ENCODE measurements around the gene KRTAP5-10.

KRTAP5-10 gene

DNA sequence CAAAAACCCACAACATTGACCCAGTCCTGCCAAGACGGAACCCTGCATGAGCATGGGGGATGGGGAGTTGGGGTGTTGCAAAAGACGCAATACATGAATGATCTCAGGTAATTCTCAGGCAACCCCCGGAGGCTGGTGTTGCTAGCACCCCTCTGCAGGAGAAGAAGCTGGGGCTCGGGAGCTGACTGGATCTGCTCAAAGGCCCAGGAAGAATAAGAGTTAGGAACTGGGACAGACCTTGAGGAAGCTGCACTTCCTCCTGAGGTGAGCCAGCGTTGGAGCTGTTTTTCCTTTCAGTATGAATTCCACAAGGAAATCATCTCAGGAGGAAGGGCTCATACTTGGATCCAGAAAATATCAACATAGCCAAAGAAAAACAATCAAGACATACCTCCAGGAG lies 17.2 kb upstream of the KRTAP5-10 start, which contains the start of gene KRTAP5-9:
KRTAP5-9 (plus strand) TSS at position 301 of the 400 bp plus-strand sequence. CDS start 238 bp downstream, outside the sequence.
- no peak within 1 kb of the TSS for H3K4me3 ChIP-seq (ENCODE audit: low read length)
- H3K27me3 ChIP-seq (ENCODE audit: control insufficient read depth, insufficient read depth, low read length) = no peaks in the 10 kb centered on the region
- H3K9ac ChIP-seq (ENCODE audit: low read length) = no peak within 1 kb of the TSS
- no peaks in the 10 kb centered on the region for H3K36me3 ChIP-seq (ENCODE audit: control insufficient read depth, insufficient read depth, low read length)
- no peak within 1 kb of the TSS for H3K27ac ChIP-seq (ENCODE audit: low read depth, low read length)
- H3K4me1 ChIP-seq (ENCODE audit: control insufficient read depth, insufficient read depth, low read length) = no peaks in the 10 kb centered on the region

DNA sequence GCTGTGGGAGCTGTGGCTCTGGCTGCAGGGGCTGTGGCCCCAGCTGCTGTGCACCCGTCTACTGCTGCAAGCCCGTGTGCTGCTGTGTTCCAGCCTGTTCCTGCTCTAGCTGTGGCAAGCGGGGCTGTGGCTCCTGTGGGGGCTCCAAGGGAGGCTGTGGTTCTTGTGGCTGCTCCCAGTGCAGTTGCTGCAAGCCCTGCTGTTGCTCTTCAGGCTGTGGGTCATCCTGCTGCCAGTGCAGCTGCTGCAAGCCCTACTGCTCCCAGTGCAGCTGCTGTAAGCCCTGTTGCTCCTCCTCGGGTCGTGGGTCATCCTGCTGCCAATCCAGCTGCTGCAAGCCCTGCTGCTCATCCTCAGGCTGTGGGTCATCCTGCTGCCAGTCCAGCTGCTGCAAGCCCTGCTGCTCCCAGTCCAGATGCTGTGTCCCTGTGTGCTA lies 16.6 kb upstream of the KRTAP5-10 start:
- no peaks in the 10 kb centered on the region for H3K4me1 ChIP-seq (ENCODE audit: control insufficient read depth, insufficient read depth, low read length)
- H3K9ac ChIP-seq (ENCODE audit: low read length) = no peak overlapping the region
- no peaks in the 10 kb centered on the region for H3K36me3 ChIP-seq (ENCODE audit: control insufficient read depth, insufficient read depth, low read length)
- H3K27me3 ChIP-seq (ENCODE audit: control insufficient read depth, insufficient read depth, low read length) = no peaks in the 10 kb centered on the region
- no peak overlapping the region for H3K27ac ChIP-seq (ENCODE audit: low read depth, low read length)
- H3K4me3 ChIP-seq (ENCODE audit: low read length) = no peak overlapping the region

DNA sequence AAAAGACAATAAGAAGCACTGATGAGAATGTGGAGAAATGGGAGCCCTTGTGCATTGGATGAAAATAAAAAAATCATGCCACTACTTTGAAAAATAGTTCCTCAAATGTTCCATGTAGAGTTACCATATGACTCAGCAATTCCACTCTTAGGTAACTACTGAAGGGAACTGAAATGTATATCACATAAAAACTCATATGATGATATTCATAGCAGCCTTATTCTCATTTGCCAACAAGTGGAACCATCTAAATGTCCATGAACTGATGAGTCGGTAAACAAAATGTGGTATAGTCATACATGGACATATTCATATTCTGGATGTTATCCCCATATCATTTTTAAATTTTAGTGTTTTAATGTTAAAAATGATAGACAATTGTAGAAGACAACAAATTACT lies 13.7 kb upstream of the KRTAP5-10 start:
- Histone ChIP-seq H3K4me1 (ENCODE audit: control insufficient read depth, insufficient read depth, low read length) (no peaks in the 10 kb centered on the region), H3K27ac (ENCODE audit: low read depth, low read length) (no peak overlapping the region), H3K4me3 (ENCODE audit: low read length) (no peak overlapping the region), H3K9ac (ENCODE audit: low read length) (no peak overlapping the region), H3K27me3 (ENCODE audit: control insufficient read depth, insufficient read depth, low read length) (peaks cover 4% of the 10 kb centered on the region), H3K36me3 (ENCODE audit: control insufficient read depth, insufficient read depth, low read length) (no peaks in the 10 kb centered on the region)

DNA sequence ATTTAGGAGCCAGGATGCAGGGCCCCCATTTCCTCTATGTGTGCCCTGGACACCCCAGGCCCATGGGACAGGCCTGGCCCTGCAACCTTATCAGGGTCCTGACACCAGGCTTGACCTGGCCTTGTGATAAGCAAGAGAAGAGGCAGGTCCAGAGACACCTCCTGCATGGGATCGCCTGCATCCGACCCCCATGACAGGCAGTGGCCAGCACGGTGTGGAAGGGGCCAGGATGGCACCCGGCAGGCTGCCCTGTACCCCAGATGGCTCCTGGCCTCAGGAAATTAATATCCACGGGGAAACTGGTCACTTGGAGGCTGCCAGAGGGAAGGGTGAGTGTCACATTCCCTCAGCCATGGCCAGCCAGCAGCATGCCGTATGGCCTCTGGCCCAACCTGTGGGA lies 10.4 kb upstream of the KRTAP5-10 start:
- Histone ChIP-seq H3K27me3 (ENCODE audit: control insufficient read depth, insufficient read depth, low read length) (peaks cover 4% of the 10 kb centered on the region), H3K4me1 (ENCODE audit: control insufficient read depth, insufficient read depth, low read length) (no peaks in the 10 kb centered on the region), H3K27ac (ENCODE audit: low read depth, low read length) (no peak overlapping the region), H3K36me3 (ENCODE audit: control insufficient read depth, insufficient read depth, low read length) (no peaks in the 10 kb centered on the region), H3K9ac (ENCODE audit: low read length) (no peak overlapping the region), H3K4me3 (ENCODE audit: low read length) (no peak overlapping the region)

DNA sequence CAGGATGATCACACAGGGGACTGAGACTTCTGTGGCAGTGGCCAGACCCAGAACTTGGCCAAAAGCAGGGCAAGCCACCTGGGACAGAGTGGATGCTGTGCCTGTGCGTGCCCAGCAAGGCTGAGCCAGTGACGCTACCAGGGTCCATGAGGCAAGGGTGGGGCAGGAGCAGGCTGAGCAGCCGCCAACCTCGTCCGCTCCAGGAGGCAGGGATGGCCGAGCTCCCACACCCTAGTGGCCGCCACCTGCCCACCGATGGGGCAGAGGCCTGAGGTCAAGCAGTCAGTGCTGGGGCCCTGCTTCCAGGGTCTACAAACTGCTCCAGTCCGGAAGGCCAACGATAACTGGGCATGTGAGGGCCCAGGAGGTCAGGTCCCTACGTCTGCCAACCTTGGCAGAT lies 9.9 kb upstream of the KRTAP5-10 start:
- Histone ChIP-seq H3K4me3 (ENCODE audit: low read length) (no peak overlapping the region), H3K27ac (ENCODE audit: low read depth, low read length) (no peak overlapping the region), H3K36me3 (ENCODE audit: control insufficient read depth, insufficient read depth, low read length) (no peaks in the 10 kb centered on the region), H3K27me3 (ENCODE audit: control insufficient read depth, insufficient read depth, low read length) (peaks cover 4% of the 10 kb centered on the region), H3K4me1 (ENCODE audit: control insufficient read depth, insufficient read depth, low read length) (no peaks in the 10 kb centered on the region), H3K9ac (ENCODE audit: low read length) (no peak overlapping the region)

DNA sequence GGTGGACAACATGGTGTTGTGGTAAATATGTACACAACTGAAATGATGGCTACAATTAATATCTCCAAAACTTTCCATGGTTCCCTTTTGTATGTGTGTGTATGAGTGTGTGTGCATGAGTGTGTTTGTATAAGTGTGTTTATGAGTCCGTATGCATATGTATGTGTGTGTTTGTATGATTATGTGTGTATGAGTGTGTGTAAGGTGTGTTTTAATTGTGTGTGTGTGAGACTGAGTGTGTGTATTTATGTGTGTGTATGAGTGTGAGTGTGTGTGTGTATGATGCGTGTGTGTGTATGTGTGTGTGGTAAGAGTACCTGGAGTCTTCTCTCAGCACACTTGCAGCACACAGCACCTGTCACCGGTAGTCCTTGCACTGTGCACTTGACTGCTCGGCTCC lies 9.3 kb upstream of the KRTAP5-10 start:
- Histone ChIP-seq H3K36me3 (ENCODE audit: control insufficient read depth, insufficient read depth, low read length) (no peaks in the 10 kb centered on the region), H3K4me3 (ENCODE audit: low read length) (no peak overlapping the region)

DNA sequence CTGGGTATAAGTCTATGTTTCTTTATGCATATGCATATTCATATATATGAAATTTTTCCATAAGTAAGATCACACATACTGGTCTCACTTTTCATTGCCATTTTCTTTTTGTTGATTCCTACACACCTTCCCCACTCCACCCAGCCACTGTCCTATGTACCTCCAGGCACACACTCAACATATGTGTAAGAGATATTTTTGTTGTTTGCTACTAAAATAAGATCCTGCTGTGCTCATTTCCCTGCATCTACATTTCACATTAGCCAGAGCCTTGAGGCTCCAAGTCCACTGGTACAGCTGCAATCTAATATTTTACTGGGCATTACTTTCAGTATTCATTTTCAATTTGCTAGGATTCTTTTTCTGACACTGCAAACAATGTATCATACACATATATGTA lies 8.1 kb upstream of the KRTAP5-10 start:
- no peak overlapping the region for H3K9ac ChIP-seq (ENCODE audit: low read length)
- no peak overlapping the region for H3K4me3 ChIP-seq (ENCODE audit: low read length)
- H3K36me3 ChIP-seq (ENCODE audit: control insufficient read depth, insufficient read depth, low read length) = no peaks in the 10 kb centered on the region
- H3K27ac ChIP-seq (ENCODE audit: low read depth, low read length) = no peak overlapping the region
- no peaks in the 10 kb centered on the region for H3K4me1 ChIP-seq (ENCODE audit: control insufficient read depth, insufficient read depth, low read length)
- peaks cover 4% of the 10 kb centered on the region for H3K27me3 ChIP-seq (ENCODE audit: control insufficient read depth, insufficient read depth, low read length)

More for the DNA sequence above, 9.3 kb upstream of the KRTAP5-10 start:
- H3K4me1 ChIP-seq (ENCODE audit: control insufficient read depth, insufficient read depth, low read length) = no peaks in the 10 kb centered on the region
- H3K9ac ChIP-seq (ENCODE audit: low read length) = no peak overlapping the region
- no peak overlapping the region for H3K27ac ChIP-seq (ENCODE audit: low read depth, low read length)
- H3K27me3 ChIP-seq (ENCODE audit: control insufficient read depth, insufficient read depth, low read length) = peaks cover 4% of the 10 kb centered on the region

DNA sequence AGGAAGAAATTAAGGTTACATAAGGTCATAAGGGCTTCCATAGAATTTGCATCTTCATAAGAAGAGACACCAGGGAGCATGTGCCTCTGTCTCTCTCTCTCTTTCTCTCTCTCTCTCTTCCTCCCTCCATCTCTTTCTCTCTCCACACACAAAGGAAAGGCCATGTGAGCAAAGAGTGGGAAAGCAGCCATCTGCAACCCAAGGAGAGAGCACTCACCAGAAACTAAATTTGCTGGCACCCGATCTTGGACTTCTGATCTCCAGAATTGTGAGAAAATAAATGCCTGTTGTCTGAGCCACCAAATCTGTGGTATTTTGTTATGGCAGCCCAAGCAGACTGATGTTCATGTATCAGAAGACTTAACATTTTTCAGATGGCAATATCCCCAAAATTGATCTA lies 6.4 kb upstream of the KRTAP5-10 start:
- H3K4me3 ChIP-seq (ENCODE audit: low read length) = no peak overlapping the region
- peaks cover 4% of the 10 kb centered on the region for H3K27me3 ChIP-seq (ENCODE audit: control insufficient read depth, insufficient read depth, low read length)
- no peaks in the 10 kb centered on the region for H3K4me1 ChIP-seq (ENCODE audit: control insufficient read depth, insufficient read depth, low read length)
- no peak overlapping the region for H3K9ac ChIP-seq (ENCODE audit: low read length)
- no peak overlapping the region for H3K27ac ChIP-seq (ENCODE audit: low read depth, low read length)
- no peaks in the 10 kb centered on the region for H3K36me3 ChIP-seq (ENCODE audit: control insufficient read depth, insufficient read depth, low read length)

DNA sequence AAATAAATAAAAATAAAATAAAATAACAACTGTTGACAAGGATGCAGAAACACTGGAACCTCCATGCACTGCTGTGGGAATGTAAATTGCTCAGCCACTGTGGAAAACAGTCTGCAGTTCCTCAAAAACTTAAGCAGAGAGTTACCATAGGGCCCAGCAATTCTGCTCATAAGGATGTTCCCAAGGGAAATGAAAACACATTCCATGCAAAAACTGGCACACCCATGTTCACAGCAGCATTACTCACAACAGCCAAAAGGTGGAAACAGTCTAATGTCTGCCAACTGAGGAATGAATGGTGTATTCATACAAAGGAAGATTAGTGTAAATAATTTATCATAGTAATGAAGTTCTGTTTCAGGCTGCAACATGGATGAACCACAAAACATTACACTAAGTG lies 3.2 kb upstream of the KRTAP5-10 start:
- Histone ChIP-seq H3K27me3 (ENCODE audit: control insufficient read depth, insufficient read depth, low read length) (no peaks in the 10 kb centered on the region), H3K36me3 (ENCODE audit: control insufficient read depth, insufficient read depth, low read length) (no peaks in the 10 kb centered on the region), H3K27ac (ENCODE audit: low read depth, low read length) (no peak overlapping the region), H3K4me1 (ENCODE audit: control insufficient read depth, insufficient read depth, low read length) (no peaks in the 10 kb centered on the region), H3K4me3 (ENCODE audit: low read length) (no peak overlapping the region), H3K9ac (ENCODE audit: low read length) (no peak overlapping the region)

DNA sequence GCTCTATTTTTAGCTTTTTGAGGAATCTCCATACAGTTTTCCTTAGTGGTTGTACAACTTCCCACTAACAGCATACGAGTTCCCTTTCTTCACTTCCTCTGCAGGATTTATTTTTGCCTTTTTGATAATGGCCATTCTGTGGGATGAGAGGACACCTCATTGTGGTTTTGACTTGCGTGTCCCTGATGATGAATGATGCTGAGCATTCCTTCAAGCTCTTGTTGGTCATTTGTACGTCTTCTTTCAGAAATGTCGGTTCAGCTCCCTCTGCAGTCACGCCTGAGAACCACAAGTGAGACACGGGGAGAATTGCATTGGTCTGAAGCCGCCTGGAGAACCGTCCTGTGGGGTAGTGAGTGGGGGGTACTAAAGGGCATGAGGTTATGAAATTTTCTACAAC lies 2.0 kb upstream of the KRTAP5-10 start:
- Histone ChIP-seq H3K27me3 (ENCODE audit: control insufficient read depth, insufficient read depth, low read length) (no peaks in the 10 kb centered on the region), H3K27ac (ENCODE audit: low read depth, low read length) (no peak overlapping the region), H3K9ac (ENCODE audit: low read length) (no peak overlapping the region), H3K4me3 (ENCODE audit: low read length) (no peak overlapping the region), H3K4me1 (ENCODE audit: control insufficient read depth, insufficient read depth, low read length) (no peaks in the 10 kb centered on the region), H3K36me3 (ENCODE audit: control insufficient read depth, insufficient read depth, low read length) (no peaks in the 10 kb centered on the region)

DNA sequence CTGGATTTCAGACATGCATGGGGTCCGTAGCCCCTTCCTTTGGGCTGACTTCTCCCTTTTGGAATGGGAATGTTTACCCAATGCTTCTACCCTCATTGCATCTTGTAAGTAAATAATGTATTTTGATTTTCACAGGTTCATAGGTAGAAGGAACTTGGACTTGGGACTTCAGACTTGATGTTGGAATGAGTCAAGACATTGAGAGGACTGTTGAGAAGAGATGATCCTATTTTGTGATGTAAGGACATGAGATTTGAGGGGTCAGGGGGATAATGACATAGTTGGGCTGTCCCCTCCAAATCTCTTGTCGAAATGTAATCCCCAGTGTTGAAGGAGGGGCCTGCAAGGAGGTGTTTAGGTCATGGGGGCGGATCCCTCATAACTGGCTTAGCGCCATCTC lies 933 bp upstream of the KRTAP5-10 start:
- H3K36me3 ChIP-seq (ENCODE audit: control insufficient read depth, insufficient read depth, low read length) = no peaks in the 10 kb centered on the region
- no peaks in the 10 kb centered on the region for H3K27me3 ChIP-seq (ENCODE audit: control insufficient read depth, insufficient read depth, low read length)
- H3K9ac ChIP-seq (ENCODE audit: low read length) = no peak overlapping the region
- H3K27ac ChIP-seq (ENCODE audit: low read depth, low read length) = no peak overlapping the region
- no peaks in the 10 kb centered on the region for H3K4me1 ChIP-seq (ENCODE audit: control insufficient read depth, insufficient read depth, low read length)
- no peak overlapping the region for H3K4me3 ChIP-seq (ENCODE audit: low read length)

DNA sequence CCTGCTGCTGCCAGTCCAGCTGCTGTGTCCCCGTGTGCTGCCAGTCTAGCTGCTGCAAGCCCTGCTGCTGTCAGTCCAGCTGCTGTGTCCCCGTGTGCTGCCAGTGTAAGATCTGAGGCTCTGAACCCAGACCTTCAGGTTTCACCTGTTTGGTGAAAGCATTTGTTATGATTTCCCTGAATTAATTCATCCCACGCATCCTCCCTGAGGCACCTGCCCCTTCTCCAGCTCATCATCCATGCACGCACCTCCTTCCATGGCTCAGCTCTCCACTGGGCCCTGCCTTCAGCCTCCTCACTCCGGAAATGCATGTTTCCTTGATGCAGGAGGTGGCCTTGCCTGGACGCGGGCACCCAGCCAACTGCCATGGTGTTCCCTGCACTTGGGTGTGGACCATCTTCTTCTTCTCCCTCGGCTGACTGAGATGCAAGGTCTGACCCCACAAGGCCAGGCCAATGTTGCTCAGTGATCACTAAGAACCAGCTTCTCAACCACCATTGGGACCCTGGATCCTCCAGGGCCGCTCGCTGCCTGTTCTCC lies 788 bp downstream of the KRTAP5-10 start:
- no peaks in the 10 kb centered on the region for H3K36me3 ChIP-seq (ENCODE audit: control insufficient read depth, insufficient read depth, low read length)
- H3K27ac ChIP-seq (ENCODE audit: low read depth, low read length) = no peak overlapping the region
- H3K27me3 ChIP-seq (ENCODE audit: control insufficient read depth, insufficient read depth, low read length) = no peaks in the 10 kb centered on the region
- no peak overlapping the region for H3K4me3 ChIP-seq (ENCODE audit: low read length)
- H3K9ac ChIP-seq (ENCODE audit: low read length) = no peak overlapping the region
- H3K4me1 ChIP-seq (ENCODE audit: control insufficient read depth, insufficient read depth, low read length) = no peaks in the 10 kb centered on the region
